ENCODE results near the gene PPP2R5D.
A peak's percentile ranks its signal among the peaks of the same experiment; 100 is the strongest.

Gene PPP2R5D

GRCh38 chr6:42969934-42970333, 14.4 kb upstream of the PPP2R5D start:
- H3K27me3 ChIP-seq (ENCODE audit: low read depth) = no peaks in the 10 kb centered on the region
- no peak for DNase-seq (ENCODE audit: low spot score in 2 of 2)
- no peaks in the 10 kb centered on the region for H3K4me1 ChIP-seq
- in situ Hi-C loops (cut with MboI; ENCODE audit: low sequenced_read_pairs) = no loop called here
- H3K36me3 ChIP-seq (replicated peaks) = peaks cover 56% of the 10 kb centered on the region
- no peaks in the 10 kb centered on the region for H3K9me3 ChIP-seq
- no peak overlapping the region for H3K4me3 ChIP-seq

- Histone ChIP-seq H3K9me3 (no peaks in the 10 kb centered on the region), H3K27me3 (ENCODE audit: low read depth) (no peaks in the 10 kb centered on the region), H3K4me1 (no peaks in the 10 kb centered on the region), H3K4me3 (no peak overlapping the region), H3K36me3 (replicated peaks) (peaks cover 49% of the 10 kb centered on the region)
- no peak for DNase-seq (ENCODE audit: low spot score in 2 of 2)
- in situ Hi-C loops (cut with MboI; ENCODE audit: low sequenced_read_pairs) = no loop called here
These were observed 13.3 kb upstream of the PPP2R5D start for GRCh38 chr6:42970871-42971612.

GRCh38 chr6:42971746-42972327, 12.5 kb upstream of the PPP2R5D start:
- Histone ChIP-seq H3K9me3 (no peaks in the 10 kb centered on the region), H3K4me1 (peaks cover 3% of the 10 kb centered on the region; the same call in 1 of the 2 replicates), H3K27me3 (ENCODE audit: low read depth) (no peaks in the 10 kb centered on the region), H3K36me3 (replicated peaks) (peaks cover 44% of the 10 kb centered on the region), H3K4me3 (no peak overlapping the region)
- no peak for DNase-seq (ENCODE audit: low spot score in 2 of 2)
- in situ Hi-C loops (cut with MboI; ENCODE audit: low sequenced_read_pairs) = no loop called here

GRCh38 chr6:42973926-42974325, 10.4 kb upstream of the PPP2R5D start:
- DNase-seq (ENCODE audit: low spot score in 2 of 2) = no peak
- Histone ChIP-seq H3K36me3 (replicated peaks) (peaks cover 32% of the 10 kb centered on the region), H3K4me3 (no peak overlapping the region), H3K27me3 (ENCODE audit: low read depth) (no peaks in the 10 kb centered on the region), H3K4me1 (peaks cover 8% of the 10 kb centered on the region), H3K9me3 (no peaks in the 10 kb centered on the region)
- in situ Hi-C loops (cut with MboI; ENCODE audit: low sequenced_read_pairs) = no loop called here

- DNase-seq (ENCODE audit: low spot score in 2 of 2) = no peak
- H3K36me3 ChIP-seq (replicated peaks) = peaks cover 28% of the 10 kb centered on the region
- H3K9me3 ChIP-seq = no peaks in the 10 kb centered on the region
- H3K27me3 ChIP-seq (ENCODE audit: low read depth) = no peaks in the 10 kb centered on the region
- peaks cover 14% of the 10 kb centered on the region for H3K4me1 ChIP-seq
- in situ Hi-C loops (cut with MboI; ENCODE audit: low sequenced_read_pairs) = no loop called here
- H3K4me3 ChIP-seq = no peak overlapping the region
These were observed 9.4 kb upstream of the PPP2R5D start for GRCh38 chr6:42974919-42975505.

GRCh38 chr6:42978487-42978838, 5.9 kb upstream of the PPP2R5D start:
- peaks cover 14% of the 10 kb centered on the region for H3K4me1 ChIP-seq

GRCh38 chr6:42978839-42979522, 5.4 kb upstream of the PPP2R5D start, which contains the start of gene PEX6:
Gene PEX6 (minus strand): TSS chr6:42979181. CDS start chr6:42979150, 31 bp downstream.
- H3K36me3 ChIP-seq (replicated peaks) = peaks cover 6% of the 10 kb centered on the region
- H3K9me3 ChIP-seq = no peaks in the 10 kb centered on the region
- no peaks in the 10 kb centered on the region for H3K27me3 ChIP-seq (ENCODE audit: low read depth)
- peak within 1 kb of the TSS; percentile 86 for H3K4me3 ChIP-seq
- peak; percentile 94 to 98 for DNase-seq (ENCODE audit: low spot score in 2 of 2)
- in situ Hi-C loops (cut with MboI; ENCODE audit: low sequenced_read_pairs) = no loop called here
- H3K4me1 ChIP-seq = peaks cover 18% of the 10 kb centered on the region

More at GRCh38 chr6:42978487-42978838, 5.9 kb upstream of the PPP2R5D start:
- in situ Hi-C loops (cut with MboI; ENCODE audit: low sequenced_read_pairs) = no loop called here
- Histone ChIP-seq H3K36me3 (replicated peaks) (peaks cover 12% of the 10 kb centered on the region), H3K4me3 (peak overlapping the region; percentile 86), H3K9me3 (no peaks in the 10 kb centered on the region), H3K27me3 (ENCODE audit: low read depth) (no peaks in the 10 kb centered on the region)
- peak in 1 of 2 experiments; percentile 43 for DNase-seq (ENCODE audit: low spot score in 2 of 2)

- Histone ChIP-seq H3K9me3 (no peaks in the 10 kb centered on the region), H3K27me3 (ENCODE audit: low read depth) (no peaks in the 10 kb centered on the region), H3K36me3 (replicated peaks) (peaks cover 5% of the 10 kb centered on the region; the same call in 1 of the 2 replicates), H3K4me1 (peaks cover 18% of the 10 kb centered on the region), H3K4me3 (peak overlapping the region; percentile 86)
- no peak for DNase-seq (ENCODE audit: low spot score in 2 of 2)
- in situ Hi-C loops (cut with MboI; ENCODE audit: low sequenced_read_pairs) = no loop called here
These were observed 4.7 kb upstream of the PPP2R5D start for GRCh38 chr6:42979523-42980177.

- H3K4me3 ChIP-seq = no peak overlapping the region
- peaks cover 2% of the 10 kb centered on the region; the same call in 1 of the 2 replicates for H3K36me3 ChIP-seq (replicated peaks)
- in situ Hi-C loops (cut with MboI; ENCODE audit: low sequenced_read_pairs) = no loop called here
- H3K4me1 ChIP-seq = peaks cover 15% of the 10 kb centered on the region
- H3K27me3 ChIP-seq (ENCODE audit: low read depth) = no peaks in the 10 kb centered on the region
- DNase-seq (ENCODE audit: low spot score in 2 of 2) = no peak
- H3K9me3 ChIP-seq = no peaks in the 10 kb centered on the region
These were observed 2.5 kb upstream of the PPP2R5D start for GRCh38 chr6:42981836-42982235.

- no peaks in the 10 kb centered on the region for H3K9me3 ChIP-seq
- in situ Hi-C loops (cut with MboI; ENCODE audit: low sequenced_read_pairs) = no loop called here
- peaks cover 5% of the 10 kb centered on the region for H3K36me3 ChIP-seq (replicated peaks)
- no peaks in the 10 kb centered on the region for H3K27me3 ChIP-seq (ENCODE audit: low read depth)
- H3K4me3 ChIP-seq = peak overlapping the region; percentile 89
- H3K4me1 ChIP-seq = peaks cover 4% of the 10 kb centered on the region; the same call in 1 of the 2 replicates
- DNase-seq (ENCODE audit: low spot score in 2 of 2) = peak in 1 of 2 experiments; percentile 57
These were observed 630 bp downstream of the PPP2R5D start for GRCh38 chr6:42984924-42985475.

- H3K27me3 ChIP-seq (ENCODE audit: low read depth) = no peaks in the 10 kb centered on the region
- peaks cover 14% of the 10 kb centered on the region for H3K36me3 ChIP-seq (replicated peaks)
- peaks cover 4% of the 10 kb centered on the region; the same call in 1 of the 2 replicates for H3K4me1 ChIP-seq
- H3K4me3 ChIP-seq = no peak overlapping the region
- no peaks in the 10 kb centered on the region for H3K9me3 ChIP-seq
- no peak for DNase-seq (ENCODE audit: low spot score in 2 of 2)
- in situ Hi-C loops (cut with MboI; ENCODE audit: low sequenced_read_pairs) = no loop called here
These were observed 3.4 kb downstream of the PPP2R5D start for GRCh38 chr6:42987533-42988451.

- Histone ChIP-seq H3K4me1 (peaks cover 3% of the 10 kb centered on the region; the same call in 1 of the 2 replicates), H3K4me3 (no peak overlapping the region), H3K9me3 (no peaks in the 10 kb centered on the region), H3K36me3 (replicated peaks) (peaks cover 14% of the 10 kb centered on the region), H3K27me3 (ENCODE audit: low read depth) (no peaks in the 10 kb centered on the region)
- DNase-seq (ENCODE audit: low spot score in 2 of 2) = no peak
- in situ Hi-C loops (cut with MboI; ENCODE audit: low sequenced_read_pairs) = no loop called here
These were observed 4.2 kb downstream of the PPP2R5D start for GRCh38 chr6:42988486-42989020.
